SK-N-SH treated with all-trans-retinoic acid at 6 μM for 48 hours (cell line): Measurements from ENCODE around the gene RASAL1.

Experiments used
- ARNTL ChIP-seq: fragments of 450-650 bp; formaldehyde crosslinking; IDR thresholded peaks from 2 replicates; pipeline ENCODE4 v1.5.0; 2020; ENCODE audit warnings: low read depth, mild to moderate bottlenecking, moderate library complexity, borderline replicate concordance
- BACH2 ChIP-seq: fragments of 250-450 bp; sonication (Bioruptor Pico); IDR thresholded peaks from 2 replicates; pipeline ENCODE4 v1.9.0; 2021; ENCODE audit warnings: mild to moderate bottlenecking, borderline replicate concordance
- OSR1 ChIP-seq: fragments of 250-450 bp; sonication (Bioruptor Pico); IDR thresholded peaks from 2 replicates; pipeline ENCODE4 v1.8.0; 2022; ENCODE audit warnings: moderate library complexity, mild to moderate bottlenecking, inconsistent platforms
- PPARA ChIP-seq: fragments of 250-450 bp; sonication (Bioruptor Pico); IDR thresholded peaks from 2 replicates; pipeline ENCODE4 v1.5.0; 2020; ENCODE audit warnings: mild to moderate bottlenecking, borderline replicate concordance
- RARB ChIP-seq: fragments of 250-450 bp; sonication (Bioruptor Pico); IDR thresholded peaks from 2 replicates; pipeline ENCODE4 v1.8.0; 2021; ENCODE audit warnings: mild to moderate bottlenecking, moderate library complexity
- TOX ChIP-seq: fragments of 250-450 bp; sonication (Bioruptor Pico); IDR thresholded peaks from 2 replicates; pipeline ENCODE4 v1.8.0; 2021; ENCODE audit warnings: mild to moderate bottlenecking, moderate library complexity, borderline replicate concordance
- ZFP3 ChIP-seq: fragments of 250-450 bp; sonication (Bioruptor Pico); IDR thresholded peaks from 2 replicates; pipeline ENCODE4 v1.5.0; 2020; ENCODE audit warnings: mild to moderate bottlenecking, moderate library complexity
- ZFP30 ChIP-seq: fragments of 450-650 bp; formaldehyde crosslinking; IDR thresholded peaks from 2 replicates; pipeline ENCODE4 v1.5.0; 2022; ENCODE audit warnings: mild to moderate bottlenecking, moderate library complexity
- ZNF565 ChIP-seq: fragments of 450-650 bp; formaldehyde crosslinking; conservative IDR thresholded peaks from 2 replicates; pipeline ENCODE4 v1.5.0; 2020; ENCODE audit warnings: low read depth, mild to moderate bottlenecking, moderate library complexity
- ZNF8 ChIP-seq: fragments of 450-650 bp; formaldehyde crosslinking; IDR thresholded peaks from 2 replicates; pipeline ENCODE4 v1.5.0; 2020; ENCODE audit warnings: mild to moderate bottlenecking, moderate library complexity
- TF ChIP-seq, protein P1 (sequence below): fragments of 250-450 bp; sonication (Bioruptor Pico); IDR thresholded peaks from 2 replicates; pipeline ENCODE4 v1.8.0; 2020; ENCODE audit warnings: mild to moderate bottlenecking, moderate library complexity, borderline replicate concordance
- TF ChIP-seq, protein P2 (sequence below): fragments of 250-450 bp; sonication (Bioruptor Pico); IDR thresholded peaks from 2 replicates; pipeline ENCODE4 v1.5.1; 2020; ENCODE audit warnings: low read depth, mild to moderate bottlenecking, moderate library complexity
- TF ChIP-seq, protein P3 (sequence below): fragments of 250-450 bp; sonication (Bioruptor Pico); IDR thresholded peaks from 2 replicates; pipeline ENCODE4 v1.5.0; 2020; ENCODE audit warnings: mild to moderate bottlenecking, moderate library complexity
- TF ChIP-seq, protein P4 (sequence below): fragments of 250-450 bp; sonication (Bioruptor Pico); IDR thresholded peaks from 2 replicates; pipeline ENCODE4 v1.5.1; 2021; ENCODE audit warnings: mild to moderate bottlenecking, moderate library complexity

DNA sequence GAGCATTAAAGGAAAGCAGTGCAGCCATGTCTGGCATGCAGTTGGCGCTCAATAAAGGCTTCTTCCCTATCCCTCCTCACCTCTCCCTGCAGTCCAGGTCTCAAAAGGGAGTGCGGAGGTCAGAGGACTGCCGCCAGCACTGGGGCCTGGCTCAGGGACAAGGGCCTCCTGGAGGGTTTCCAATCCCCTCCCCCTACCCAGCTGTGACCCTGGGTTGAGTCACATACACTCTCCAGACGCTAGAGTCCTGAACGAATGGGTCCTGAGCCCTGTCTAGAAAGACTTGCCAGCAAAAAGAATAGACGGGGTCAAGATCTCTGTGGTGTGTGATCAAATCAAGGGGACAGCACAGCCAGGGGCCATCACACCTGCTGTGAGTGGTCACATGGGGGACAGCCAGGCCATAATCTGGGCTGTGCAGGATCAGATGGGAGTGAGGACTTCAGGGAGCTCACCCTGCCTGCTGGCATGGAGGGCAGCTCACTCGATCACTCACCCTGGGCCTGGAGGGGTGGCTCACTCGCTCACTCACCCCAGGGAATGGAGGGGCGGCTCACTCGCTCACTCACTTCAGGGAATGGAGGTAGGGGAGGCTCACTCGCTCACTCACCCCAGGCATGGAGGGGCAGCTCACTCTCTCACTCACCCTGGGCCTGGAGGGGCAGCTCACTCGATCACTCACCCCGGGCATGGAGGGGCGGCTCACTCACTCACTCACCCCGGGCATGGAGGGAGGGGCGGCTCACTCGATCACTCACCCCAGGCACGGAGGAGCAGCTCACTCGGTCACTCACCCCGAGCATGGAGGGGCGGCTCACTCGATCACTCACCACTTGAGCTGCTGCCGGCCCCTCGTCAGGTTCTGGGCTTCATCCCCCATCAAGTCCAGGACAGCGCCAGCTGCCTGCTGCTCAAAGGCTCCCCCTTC, 26.8 kb upstream of the RASAL1 start:
- no peak for TF ChIP-seq RARB (CRISPR knock-in tag)
- no peak for TF ChIP-seq ZFP30
- TF ChIP-seq BACH2 = no peak
- TF ChIP-seq, protein P1, sequence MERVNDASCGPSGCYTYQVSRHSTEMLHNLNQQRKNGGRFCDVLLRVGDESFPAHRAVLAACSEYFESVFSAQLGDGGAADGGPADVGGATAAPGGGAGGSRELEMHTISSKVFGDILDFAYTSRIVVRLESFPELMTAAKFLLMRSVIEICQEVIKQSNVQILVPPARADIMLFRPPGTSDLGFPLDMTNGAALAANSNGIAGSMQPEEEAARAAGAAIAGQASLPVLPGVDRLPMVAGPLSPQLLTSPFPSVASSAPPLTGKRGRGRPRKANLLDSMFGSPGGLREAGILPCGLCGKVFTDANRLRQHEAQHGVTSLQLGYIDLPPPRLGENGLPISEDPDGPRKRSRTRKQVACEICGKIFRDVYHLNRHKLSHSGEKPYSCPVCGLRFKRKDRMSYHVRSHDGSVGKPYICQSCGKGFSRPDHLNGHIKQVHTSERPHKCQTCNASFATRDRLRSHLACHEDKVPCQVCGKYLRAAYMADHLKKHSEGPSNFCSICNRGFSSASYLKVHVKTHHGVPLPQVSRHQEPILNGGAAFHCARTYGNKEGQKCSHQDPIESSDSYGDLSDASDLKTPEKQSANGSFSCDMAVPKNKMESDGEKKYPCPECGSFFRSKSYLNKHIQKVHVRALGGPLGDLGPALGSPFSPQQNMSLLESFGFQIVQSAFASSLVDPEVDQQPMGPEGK (CRISPR knock-in tag) = no peak
- no peak for TF ChIP-seq ZNF8 (CRISPR knock-in tag)
- no peak for TF ChIP-seq TOX
- TF ChIP-seq, protein P2, sequence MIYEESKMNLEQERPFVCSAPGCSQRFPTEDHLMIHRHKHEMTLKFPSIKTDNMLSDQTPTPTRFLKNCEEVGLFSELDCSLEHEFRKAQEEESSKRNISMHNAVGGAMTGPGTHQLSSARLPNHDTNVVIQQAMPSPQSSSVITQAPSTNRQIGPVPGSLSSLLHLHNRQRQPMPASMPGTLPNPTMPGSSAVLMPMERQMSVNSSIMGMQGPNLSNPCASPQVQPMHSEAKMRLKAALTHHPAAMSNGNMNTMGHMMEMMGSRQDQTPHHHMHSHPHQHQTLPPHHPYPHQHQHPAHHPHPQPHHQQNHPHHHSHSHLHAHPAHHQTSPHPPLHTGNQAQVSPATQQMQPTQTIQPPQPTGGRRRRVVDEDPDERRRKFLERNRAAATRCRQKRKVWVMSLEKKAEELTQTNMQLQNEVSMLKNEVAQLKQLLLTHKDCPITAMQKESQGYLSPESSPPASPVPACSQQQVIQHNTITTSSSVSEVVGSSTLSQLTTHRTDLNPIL = no peak
- no peak for TF ChIP-seq ZFP3 (CRISPR knock-in tag)
- no peak for TF ChIP-seq ARNTL (CRISPR knock-in tag)
- TF ChIP-seq, protein P3, sequence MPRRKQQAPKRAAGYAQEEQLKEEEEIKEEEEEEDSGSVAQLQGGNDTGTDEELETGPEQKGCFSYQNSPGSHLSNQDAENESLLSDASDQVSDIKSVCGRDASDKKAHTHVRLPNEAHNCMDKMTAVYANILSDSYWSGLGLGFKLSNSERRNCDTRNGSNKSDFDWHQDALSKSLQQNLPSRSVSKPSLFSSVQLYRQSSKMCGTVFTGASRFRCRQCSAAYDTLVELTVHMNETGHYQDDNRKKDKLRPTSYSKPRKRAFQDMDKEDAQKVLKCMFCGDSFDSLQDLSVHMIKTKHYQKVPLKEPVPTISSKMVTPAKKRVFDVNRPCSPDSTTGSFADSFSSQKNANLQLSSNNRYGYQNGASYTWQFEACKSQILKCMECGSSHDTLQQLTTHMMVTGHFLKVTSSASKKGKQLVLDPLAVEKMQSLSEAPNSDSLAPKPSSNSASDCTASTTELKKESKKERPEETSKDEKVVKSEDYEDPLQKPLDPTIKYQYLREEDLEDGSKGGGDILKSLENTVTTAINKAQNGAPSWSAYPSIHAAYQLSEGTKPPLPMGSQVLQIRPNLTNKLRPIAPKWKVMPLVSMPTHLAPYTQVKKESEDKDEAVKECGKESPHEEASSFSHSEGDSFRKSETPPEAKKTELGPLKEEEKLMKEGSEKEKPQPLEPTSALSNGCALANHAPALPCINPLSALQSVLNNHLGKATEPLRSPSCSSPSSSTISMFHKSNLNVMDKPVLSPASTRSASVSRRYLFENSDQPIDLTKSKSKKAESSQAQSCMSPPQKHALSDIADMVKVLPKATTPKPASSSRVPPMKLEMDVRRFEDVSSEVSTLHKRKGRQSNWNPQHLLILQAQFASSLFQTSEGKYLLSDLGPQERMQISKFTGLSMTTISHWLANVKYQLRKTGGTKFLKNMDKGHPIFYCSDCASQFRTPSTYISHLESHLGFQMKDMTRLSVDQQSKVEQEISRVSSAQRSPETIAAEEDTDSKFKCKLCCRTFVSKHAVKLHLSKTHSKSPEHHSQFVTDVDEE = no peak
- TF ChIP-seq, protein P4, sequence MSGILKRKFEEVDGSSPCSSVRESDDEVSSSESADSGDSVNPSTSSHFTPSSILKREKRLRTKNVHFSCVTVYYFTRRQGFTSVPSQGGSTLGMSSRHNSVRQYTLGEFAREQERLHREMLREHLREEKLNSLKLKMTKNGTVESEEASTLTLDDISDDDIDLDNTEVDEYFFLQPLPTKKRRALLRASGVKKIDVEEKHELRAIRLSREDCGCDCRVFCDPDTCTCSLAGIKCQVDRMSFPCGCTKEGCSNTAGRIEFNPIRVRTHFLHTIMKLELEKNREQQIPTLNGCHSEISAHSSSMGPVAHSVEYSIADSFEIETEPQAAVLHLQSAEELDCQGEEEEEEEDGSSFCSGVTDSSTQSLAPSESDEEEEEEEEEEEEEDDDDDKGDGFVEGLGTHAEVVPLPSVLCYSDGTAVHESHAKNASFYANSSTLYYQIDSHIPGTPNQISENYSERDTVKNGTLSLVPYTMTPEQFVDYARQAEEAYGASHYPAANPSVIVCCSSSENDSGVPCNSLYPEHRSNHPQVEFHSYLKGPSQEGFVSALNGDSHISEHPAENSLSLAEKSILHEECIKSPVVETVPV (CRISPR knock-in tag) = no peak
- no peak for TF ChIP-seq OSR1 (CRISPR knock-in tag)
- no peak for TF ChIP-seq PPARA (CRISPR knock-in tag)
- no peak for TF ChIP-seq ZNF565
